GM06990 (cell line): Measurements from ENCODE around the gene TTYH2.

Experiments used
- DNase-seq: peaks from one replicate; pipeline ENCODE4 v3.0.0-alpha.2; 2011; ENCODE audit not compliant: insufficient read length; ENCODE audit errors: extremely low read depth
- H3K27me3 ChIP-seq: replicated peaks from 2 replicates; pipeline ENCODE4 v1.6.0; 2011; ENCODE audit warnings: low read length; ENCODE audit not compliant: control insufficient read depth, insufficient read depth
- H3K36me3 ChIP-seq: 2 replicates; pipeline ENCODE4 v1.5.1; 2011; ENCODE audit warnings: low read length; ENCODE audit not compliant: control insufficient read depth, insufficient read depth
- H3K4me3 ChIP-seq: replicated peaks from 2 replicates; pipeline ENCODE4 v1.5.1; 2011; ENCODE audit warnings: low read depth, mild to moderate bottlenecking, control low read depth, low read length
- TF ChIP-seq, protein P1 (sequence below): IDR thresholded peaks from 2 replicates; pipeline ENCODE4 v1.5.1; 2011; ENCODE audit warnings: low read length, control low read depth, mild to moderate bottlenecking, inconsistent platforms; ENCODE audit not compliant: insufficient read depth, poor library complexity, severe bottlenecking

TTYH2 gene

DNA sequence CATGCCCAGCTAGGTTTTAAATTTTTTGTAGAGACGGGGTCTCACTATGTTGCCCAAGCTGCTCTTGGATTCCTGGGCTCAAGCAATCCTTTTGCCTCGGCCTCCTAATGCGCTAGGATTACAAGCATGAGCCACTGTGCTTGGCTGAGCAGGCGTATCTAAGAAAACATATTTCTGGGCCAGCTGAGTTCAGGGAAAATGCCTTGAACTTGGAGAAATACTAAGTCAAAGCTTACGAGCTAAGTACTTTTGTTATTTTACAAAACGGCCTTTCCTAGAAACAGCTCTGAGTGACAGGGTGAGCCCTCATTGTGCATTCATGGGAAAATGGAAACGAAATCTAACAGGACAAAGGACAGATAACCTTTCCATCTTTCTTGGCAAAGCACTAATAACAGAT lies 85.4 kb downstream of the TTYH2 start:
- Histone ChIP-seq H3K36me3 (no peaks in the 10 kb centered on the region), H3K27me3 (no peaks in the 10 kb centered on the region), H3K4me3 (no peak overlapping the region)
- TF ChIP-seq, protein P1, sequence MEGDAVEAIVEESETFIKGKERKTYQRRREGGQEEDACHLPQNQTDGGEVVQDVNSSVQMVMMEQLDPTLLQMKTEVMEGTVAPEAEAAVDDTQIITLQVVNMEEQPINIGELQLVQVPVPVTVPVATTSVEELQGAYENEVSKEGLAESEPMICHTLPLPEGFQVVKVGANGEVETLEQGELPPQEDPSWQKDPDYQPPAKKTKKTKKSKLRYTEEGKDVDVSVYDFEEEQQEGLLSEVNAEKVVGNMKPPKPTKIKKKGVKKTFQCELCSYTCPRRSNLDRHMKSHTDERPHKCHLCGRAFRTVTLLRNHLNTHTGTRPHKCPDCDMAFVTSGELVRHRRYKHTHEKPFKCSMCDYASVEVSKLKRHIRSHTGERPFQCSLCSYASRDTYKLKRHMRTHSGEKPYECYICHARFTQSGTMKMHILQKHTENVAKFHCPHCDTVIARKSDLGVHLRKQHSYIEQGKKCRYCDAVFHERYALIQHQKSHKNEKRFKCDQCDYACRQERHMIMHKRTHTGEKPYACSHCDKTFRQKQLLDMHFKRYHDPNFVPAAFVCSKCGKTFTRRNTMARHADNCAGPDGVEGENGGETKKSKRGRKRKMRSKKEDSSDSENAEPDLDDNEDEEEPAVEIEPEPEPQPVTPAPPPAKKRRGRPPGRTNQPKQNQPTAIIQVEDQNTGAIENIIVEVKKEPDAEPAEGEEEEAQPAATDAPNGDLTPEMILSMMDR, result no peak
- DNase-seq, result no peak

DNA sequence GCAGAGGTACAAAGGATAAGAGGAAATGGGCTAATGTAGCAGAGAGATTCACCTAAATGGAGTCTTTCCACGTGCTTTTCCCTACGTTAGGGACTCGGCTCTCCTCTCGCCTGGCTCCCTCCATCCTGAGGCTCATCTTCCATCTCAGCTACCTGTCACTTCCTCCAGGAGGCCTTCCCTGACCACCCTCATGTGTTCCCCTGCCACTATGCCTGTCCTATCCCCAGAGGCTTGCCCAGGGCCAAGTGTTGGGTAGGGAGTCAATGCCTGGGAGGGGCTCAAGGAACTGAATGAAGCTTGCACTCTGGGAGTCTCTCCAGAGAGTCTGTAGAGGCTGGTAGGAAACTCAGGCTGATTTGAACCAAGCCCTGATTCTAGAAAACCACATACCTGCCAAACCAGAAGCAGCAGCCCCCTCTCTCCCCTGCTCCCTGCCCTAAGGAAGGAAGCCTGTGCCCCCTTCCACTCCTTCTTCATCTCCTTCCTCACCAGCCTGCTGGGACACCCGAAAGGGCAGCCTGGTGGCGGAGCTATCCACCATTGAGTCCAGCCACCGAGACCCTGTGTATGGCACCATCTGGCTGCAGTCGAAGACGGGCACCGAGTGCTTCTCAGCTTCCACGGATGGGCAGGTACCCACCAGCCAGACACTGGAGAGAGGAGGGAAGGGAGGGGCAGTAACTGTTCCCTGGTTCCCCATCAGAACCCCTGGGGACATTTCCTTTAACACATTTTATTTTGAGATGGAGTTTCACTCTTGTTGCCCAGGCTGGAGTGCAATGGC lies 86.0 kb downstream of the TTYH2 start:
- Histone ChIP-seq H3K36me3 (no peaks in the 10 kb centered on the region), H3K4me3 (no peak overlapping the region), H3K27me3 (no peaks in the 10 kb centered on the region)
- TF ChIP-seq, protein P1, result no peak
- no peak for DNase-seq

DNA sequence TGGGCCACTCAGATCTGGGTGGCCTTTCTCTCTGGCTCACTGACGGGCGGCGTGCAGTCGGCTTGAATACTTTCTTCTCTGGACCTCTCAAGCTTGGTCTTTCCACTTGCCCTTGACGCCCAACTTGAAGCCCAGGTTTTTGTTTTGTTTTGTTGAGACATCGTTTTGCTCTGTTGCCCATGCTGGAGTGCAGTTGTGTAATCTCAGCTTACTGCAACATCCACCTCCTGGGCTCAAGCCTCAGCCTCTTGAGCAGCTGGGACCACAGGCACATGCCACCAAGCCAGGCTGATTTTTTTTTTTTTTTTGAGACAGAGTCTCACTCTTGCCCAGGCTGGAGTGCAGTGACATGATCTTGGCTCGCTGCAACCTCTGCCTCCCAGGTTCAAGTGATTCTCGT lies 89.9 kb downstream of the TTYH2 start:
- TF ChIP-seq, protein P1, result no peak
- H3K4me3 ChIP-seq, result no peak overlapping the region
- DNase-seq, result no peak
- no peaks in the 10 kb centered on the region; the same call in 1 of the 2 replicates for H3K27me3 ChIP-seq
- H3K36me3 ChIP-seq, result no peaks in the 10 kb centered on the region

DNA sequence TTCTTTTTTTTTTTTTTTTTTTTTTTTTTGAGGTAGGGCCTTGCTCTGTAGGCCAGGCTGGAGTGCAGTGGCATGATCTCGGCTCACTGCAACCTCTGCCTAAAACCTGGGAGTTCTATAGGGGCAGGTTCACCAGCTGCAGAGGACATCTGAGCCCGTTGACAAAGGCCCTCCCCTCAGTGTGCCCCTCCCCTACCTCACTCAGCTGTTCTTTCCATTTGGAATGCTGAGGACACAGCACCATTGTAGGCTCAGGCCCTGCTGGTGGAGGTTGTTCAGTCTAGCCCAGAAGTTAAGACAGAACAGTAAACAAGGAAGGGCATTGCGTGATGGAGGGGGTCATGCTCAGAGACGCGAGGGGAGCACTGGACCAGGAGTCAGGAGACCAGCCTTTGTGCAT lies 90.8 kb downstream of the TTYH2 start:
- DNase-seq, result no peak
- H3K4me3 ChIP-seq, result no peak overlapping the region
- TF ChIP-seq, protein P1, result no peak
- H3K36me3 ChIP-seq, result no peaks in the 10 kb centered on the region
- no peaks in the 10 kb centered on the region; the same call in none of the 2 replicates for H3K27me3 ChIP-seq

DNA sequence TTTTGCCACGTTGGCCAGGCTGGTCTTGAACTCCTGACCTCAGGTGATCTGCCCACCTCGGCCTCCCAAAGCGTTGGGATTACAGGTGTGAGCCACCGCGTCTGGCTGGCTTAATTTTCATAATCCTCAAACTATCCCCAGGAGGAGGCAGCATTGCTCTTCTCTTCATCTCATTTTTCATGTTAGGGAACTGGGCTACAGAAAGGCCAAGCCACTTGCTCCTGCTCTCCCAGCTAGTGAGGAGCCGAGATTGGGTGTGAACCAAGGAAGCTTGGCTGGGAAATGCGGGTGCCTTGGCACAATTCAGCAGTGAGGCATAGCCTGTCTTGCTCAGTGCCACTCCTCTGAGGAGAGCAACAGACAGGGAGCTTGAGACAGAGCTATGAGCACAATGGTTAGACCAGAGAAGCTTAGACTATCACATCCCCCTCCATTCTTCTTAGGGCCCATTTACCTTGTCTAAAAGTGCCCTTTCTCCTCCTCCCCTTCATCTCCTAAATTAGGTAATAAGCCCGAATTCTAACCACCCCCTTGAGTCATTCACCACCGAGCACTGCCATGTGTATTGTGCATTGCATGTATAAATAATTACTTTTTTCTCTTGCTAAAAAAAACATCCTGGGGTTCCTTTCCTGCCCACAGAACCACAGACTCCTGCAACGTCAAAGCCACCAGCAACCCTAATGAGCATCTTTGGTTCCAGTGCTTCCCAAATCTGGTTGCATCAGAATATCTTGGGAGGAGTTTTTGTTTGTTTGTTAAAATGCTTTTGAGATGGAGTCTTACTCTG lies 92.7 kb downstream of the TTYH2 start:
- TF ChIP-seq, protein P1, result no peak
- no peaks in the 10 kb centered on the region for H3K36me3 ChIP-seq
- no peak overlapping the region for H3K4me3 ChIP-seq
- no peak for DNase-seq
- H3K27me3 ChIP-seq, result no peaks in the 10 kb centered on the region; the same call in none of the 2 replicates
